Measurements from ENCODE around the gene PDCD1. TPM values are rescaled to one million over a fixed set of nuclear protein-coding genes. Genes with fewer than 3 reads are reported as not detected.

The PDCD1 gene
- total RNA-seq, 1 donor from 2014 or later: 7.3 TPM

- intact Hi-C loops (cut with micrococcal nuclease): no loop called here
Observed at GRCh38 chr2:241866790-241867645, 8.3 kb upstream of the PDCD1 start.

GRCh38 chr2:241865957-241866789, 7.5 kb upstream of the PDCD1 start:
- intact Hi-C loops (cut with micrococcal nuclease): no loop called here

GRCh38 chr2:241865416-241865956, 6.8 kb upstream of the PDCD1 start:
- intact Hi-C loops (cut with micrococcal nuclease): no loop called here

GRCh38 chr2:241864850-241865213, 6.1 kb upstream of the PDCD1 start:
- intact Hi-C loops (cut with micrococcal nuclease): no loop called here

GRCh38 chr2:241864168-241864849, 5.6 kb upstream of the PDCD1 start:
- intact Hi-C loops (cut with micrococcal nuclease): no loop called here

GRCh38 chr2:241863536-241863954, 4.9 kb upstream of the PDCD1 start:
- intact Hi-C loops (cut with micrococcal nuclease): loop anchor here (1.0 kb wide), 1 partner anchor 19 kb away; no protein-coding TSS in a partner anchor

GRCh38 chr2:241862775-241863535, 4.3 kb upstream of the PDCD1 start:
- intact Hi-C loops (cut with micrococcal nuclease): loop anchor here (1.0 kb wide), 1 partner anchor 19 kb away; no protein-coding TSS in a partner anchor

- intact Hi-C loops (cut with micrococcal nuclease): no loop called here
Observed at GRCh38 chr2:241862093-241862492, 3.4 kb upstream of the PDCD1 start.

- intact Hi-C loops (cut with micrococcal nuclease): no loop called here
Observed at GRCh38 chr2:241861264-241861663, 2.6 kb upstream of the PDCD1 start.

- intact Hi-C loops (cut with micrococcal nuclease): no loop called here
Observed at GRCh38 chr2:241860184-241861078, 1.7 kb upstream of the PDCD1 start.

- intact Hi-C loops (cut with micrococcal nuclease): loop anchor here (2.0 kb wide), 1 partner anchor 15 kb away; no protein-coding TSS in a partner anchor
Observed at GRCh38 chr2:241859436-241860183, 916 bp upstream of the PDCD1 start.

GRCh38 chr2:241859017-241859435, 332 bp upstream of the PDCD1 start:
- intact Hi-C loops (cut with micrococcal nuclease): loop anchor here (2.0 kb wide), 1 partner anchor 14 kb away; no protein-coding TSS in a partner anchor

GRCh38 chr2:241857572-241858121, 1.0 kb downstream of the PDCD1 start:
- intact Hi-C loops (cut with micrococcal nuclease): loop anchor here (2.0 kb wide), 1 partner anchor 13 kb away; no protein-coding TSS in a partner anchor

GRCh38 chr2:241857041-241857541, 1.6 kb downstream of the PDCD1 start:
- intact Hi-C loops (cut with micrococcal nuclease): no loop called here

- intact Hi-C loops (cut with micrococcal nuclease): no loop called here
Observed at GRCh38 chr2:241855888-241856422, 2.7 kb downstream of the PDCD1 start.

GRCh38 chr2:241855245-241855887, 3.3 kb downstream of the PDCD1 start:
- intact Hi-C loops (cut with micrococcal nuclease): no loop called here

Measured in T-helper 2 cell treated with Interferon-gamma antibody and Interleukin-4, amounts not matched to agents 100 ng/mL and 5 ng/mL, for 36 hours (primary cell).